ENCODE data around the gene AJUBA.
A peak's percentile ranks its signal among the peaks of the same experiment; 100 is the strongest.
"Not testable (repeated sequence)": the region's sequence is repeated elsewhere in the genome, so short reads cannot be mapped to it uniquely, and the experiment has no call there.

The AJUBA gene

GRCh38 chr14:22982477-22983245 lies at the start of gene AJUBA:
Gene AJUBA (minus strand): TSS chr14:22982551. CDS start chr14:22982266, 285 bp downstream.
- peak; percentile 85 for DNase-seq

GRCh38 chr14:23030936-23031335 lies 48.6 kb upstream of the AJUBA start:
- DNase-seq, result no peak

GRCh38 chr14:23028799-23029198 lies 46.4 kb upstream of the AJUBA start:
- DNase-seq, result no peak

GRCh38 chr14:23025151-23025814 lies 42.9 kb upstream of the AJUBA start:
- peak; percentile 97 for DNase-seq

GRCh38 chr14:23024612-23025075 lies 42.3 kb upstream of the AJUBA start:
- peak; percentile 97 for DNase-seq

- DNase-seq, result no peak
Measured at GRCh38 chr14:23023795-23024152, 41.4 kb upstream of the AJUBA start.

GRCh38 chr14:23023022-23023794 lies 40.9 kb upstream of the AJUBA start:
- no peak for DNase-seq

GRCh38 chr14:23021889-23022442 lies 39.6 kb upstream of the AJUBA start:
- no peak for DNase-seq

GRCh38 chr14:23021434-23021833 lies 39.1 kb upstream of the AJUBA start:
- DNase-seq, result no peak

- no peak for DNase-seq
Measured at GRCh38 chr14:23020143-23021128, 38.1 kb upstream of the AJUBA start.

GRCh38 chr14:23018107-23018506 lies 35.8 kb upstream of the AJUBA start:
- DNase-seq, result no peak

- DNase-seq, result no peak
Measured at GRCh38 chr14:23017091-23017490, 34.7 kb upstream of the AJUBA start.

- DNase-seq, result no peak
Measured at GRCh38 chr14:23015618-23016017, 33.3 kb upstream of the AJUBA start.

GRCh38 chr14:23013749-23014054 lies 31.4 kb upstream of the AJUBA start:
- DNase-seq, result not testable (repeated sequence)

GRCh38 chr14:23013054-23013748 lies 30.9 kb upstream of the AJUBA start:
- no peak for DNase-seq

GRCh38 chr14:23009939-23010726 lies 27.8 kb upstream of the AJUBA start, which contains the start of gene C14orf93:
Gene C14orf93 (minus strand): TSS chr14:23010143. CDS start chr14:22999023, 11,120 bp downstream.
- peak; percentile 94 for DNase-seq

GRCh38 chr14:23009483-23009938 lies 27.2 kb upstream of the AJUBA start:
- no peak for DNase-seq

- DNase-seq, result no peak
Measured at GRCh38 chr14:23008831-23009230, 26.5 kb upstream of the AJUBA start.

GRCh38 chr14:23006544-23007419 lies 24.4 kb upstream of the AJUBA start:
- peak; percentile 100 for DNase-seq

GRCh38 chr14:23006188-23006534 lies 23.8 kb upstream of the AJUBA start:
- DNase-seq, result no peak

Data from NCI-H2171 (cell line).